Keratinocyte (primary cell): ENCODE results near the gene RERE. TPM values are rescaled to one million over a fixed set of nuclear protein-coding genes. Genes with fewer than 3 reads are reported as not detected.
A peak's percentile ranks its signal among the peaks of the same experiment; 100 is the strongest.

Source experiments
- DNase-seq: peaks from one replicate; pipeline ENCODE4 v3.0.0-alpha.2; 2011; ENCODE audit warnings: low read depth, missing footprints, low spot score
- FAIRE-seq: peaks from 2 replicates; lab custom pipeline; 2011; peaks lifted over from hg19 to GRCh38; lab: Jason Lieb, UNC
- H2AFZ ChIP-seq: 2 replicates; pipeline ENCODE4 v1.6.0; 2012; ENCODE audit warnings: low read length, control low read depth, inconsistent platforms; ENCODE audit not compliant: control insufficient read depth
- H3K27ac ChIP-seq: 2 replicates; pipeline ENCODE4 v1.5.1; 2011; ENCODE audit warnings: low read length; ENCODE audit not compliant: control insufficient read depth, insufficient read depth
- H3K27me3 ChIP-seq: 3 replicates; pipeline ENCODE4 v1.6.0; 2011; ENCODE audit warnings: low read length; ENCODE audit not compliant: control insufficient read depth, insufficient read depth; ENCODE audit errors: extremely low read depth
- H3K36me3 ChIP-seq, 2 experiments: 2 replicates in 1 of 2; 3 replicates in 1 of 2; pipeline ENCODE4 v1.5.1; 2011; ENCODE audit warnings: low read length in 2 of 2, mild to moderate bottlenecking in 1 of 2; ENCODE audit not compliant: control insufficient read depth in 2 of 2, insufficient read depth in 2 of 2; ENCODE audit errors: extremely low read depth in 1 of 2
- H3K4me1 ChIP-seq: 3 replicates; pipeline ENCODE4 v1.5.1; 2011; ENCODE audit warnings: low read length; ENCODE audit not compliant: control insufficient read depth, insufficient read depth; ENCODE audit errors: extremely low read depth
- H3K4me2 ChIP-seq: 3 replicates; pipeline ENCODE4 v1.6.0; 2011; ENCODE audit warnings: low read depth, low read length; ENCODE audit not compliant: control insufficient read depth, insufficient read depth; ENCODE audit errors: extremely low read depth
- H3K4me3 ChIP-seq, 3 experiments: fragments of 200-600 bp in 1 of 3; sonication (generic) in 1 of 3; 2 replicates in 2 of 3; 3 replicates in 1 of 3; pipeline ENCODE4 v1.5.1; 2011 to 2016; ENCODE audit warnings: low read length in 3 of 3, mild to moderate bottlenecking in 3 of 3, control low read depth in 2 of 3, inconsistent platforms in 1 of 3, low read depth in 1 of 3, mixed read lengths in 1 of 3, mixed run types in 1 of 3, moderate library complexity in 1 of 3; ENCODE audit not compliant: control insufficient read depth in 2 of 3, insufficient read depth in 2 of 3; ENCODE audit errors: extremely low read depth in 1 of 3
- H3K79me2 ChIP-seq: 2 replicates; pipeline ENCODE4 v1.6.0; 2012; ENCODE audit warnings: low read length; ENCODE audit not compliant: control insufficient read depth, insufficient read depth
- H3K9ac ChIP-seq: 3 replicates; pipeline ENCODE4 v1.6.0; 2011; ENCODE audit warnings: low read length; ENCODE audit not compliant: control insufficient read depth, insufficient read depth; ENCODE audit errors: extremely low read depth
- H3K9me1 ChIP-seq: 3 replicates; pipeline ENCODE4 v1.6.0; 2011; ENCODE audit warnings: low read length; ENCODE audit not compliant: control insufficient read depth, insufficient read depth; ENCODE audit errors: extremely low read depth
- H3K9me3 ChIP-seq: 2 replicates; pipeline ENCODE4 v1.5.1; 2012; ENCODE audit warnings: low read depth, low read length; ENCODE audit not compliant: control insufficient read depth
- H4K20me1 ChIP-seq: 3 replicates; pipeline ENCODE4 v1.6.0; 2011; ENCODE audit warnings: low read length; ENCODE audit not compliant: control insufficient read depth, insufficient read depth; ENCODE audit errors: extremely low read depth
- CTCF ChIP-seq, 3 experiments: IDR thresholded peaks in 1 of 3; conservative IDR thresholded peaks in 1 of 3; optimal IDR thresholded peaks in 1 of 3; 2 replicates in 2 of 3; 3 replicates in 1 of 3; pipeline versions ENCODE3 to v1.5.1; 2011; ENCODE audit warnings: low read length in 3 of 3, mild to moderate bottlenecking in 3 of 3, moderate library complexity in 2 of 3, control low read depth in 1 of 3, inconsistent platforms in 1 of 3; ENCODE audit not compliant: insufficient read depth in 2 of 3; ENCODE audit errors: extremely low read depth in 1 of 3
- EZH2 ChIP-seq: IDR thresholded peaks from one replicate; pipeline ENCODE4 v1.6.1; 2012; ENCODE audit warnings: inconsistent platforms, mild to moderate bottlenecking, low read length, moderate library complexity
- dilution Hi-C: fragments of 300-500 bp; cut with MboI; formaldehyde crosslinking; loops from one replicate; pipeline ENCODE4 v1.7.0; 2020; ENCODE audit warnings: low sequenced_read_pairs; ENCODE audit not compliant: extremely low pct_ligation_motif_present
- polyA plus RNA-seq, 5 experiments: library from polyadenylated mRNA; depleted of rRNA in 3 of 5; stranded (reverse) in 3 of 5; stranded (forward) in 1 of 5; unstranded in 1 of 5; fragments of >200 nt; gene quantifications; 1 replicate in 1 of 5; 2 replicates in 3 of 5; 3 replicates in 1 of 5; pipeline versions ENCODE4 v1.2.1 to v1.2.3, GENCODE V29; 2011 to 2012; ENCODE audit warnings: missing spikeins in 2 of 5, low read depth in 1 of 5, low replicate concordance in 1 of 5

RERE gene
- polyA plus RNA-seq, 1 donor (not counting 4 experiments of a cell fraction or from before 2014, with no cell fraction given): 3.8 TPM

- Histone ChIP-seq H3K9me3 (no peaks in the 10 kb centered on the region), H4K20me1 (no peaks in the 10 kb centered on the region), H2AFZ (peak overlapping the region; percentile 62), H3K4me1 (no peaks in the 10 kb centered on the region), H3K27me3 (peaks cover 10% of the 10 kb centered on the region), H3K9me1 (no peaks in the 10 kb centered on the region), H3K4me3 (peak overlapping the region; percentile 36 to 50 (median 44)), H3K79me2 (no peaks in the 10 kb centered on the region), H3K27ac (no peak overlapping the region), H3K36me3 (no peaks in the 10 kb centered on the region), H3K9ac (no peak overlapping the region), H3K4me2 (peak overlapping the region; percentile 77)
- no peak for TF ChIP-seq EZH2
- no peak for TF ChIP-seq CTCF (optimal IDR thresholded peaks at IDR 0.05 in 1 of 3, IDR thresholded peaks at IDR 0.05 in 1 of 3, conservative IDR thresholded peaks at IDR 0.05 in 1 of 3; ENCODE audit: extremely low read depth in 1 of 3, insufficient read depth in 2 of 3, low read length in 3 of 3)
- FAIRE-seq (no peak), DNase-seq (no peak)
- dilution Hi-C loops: loop anchor here (25.0 kb wide), 1 partner anchor 306 kb away; no protein-coding TSS in a partner anchor
Observed at GRCh38 chr1:8318436-8318835, 499.0 kb downstream of the RERE start.

DNA sequence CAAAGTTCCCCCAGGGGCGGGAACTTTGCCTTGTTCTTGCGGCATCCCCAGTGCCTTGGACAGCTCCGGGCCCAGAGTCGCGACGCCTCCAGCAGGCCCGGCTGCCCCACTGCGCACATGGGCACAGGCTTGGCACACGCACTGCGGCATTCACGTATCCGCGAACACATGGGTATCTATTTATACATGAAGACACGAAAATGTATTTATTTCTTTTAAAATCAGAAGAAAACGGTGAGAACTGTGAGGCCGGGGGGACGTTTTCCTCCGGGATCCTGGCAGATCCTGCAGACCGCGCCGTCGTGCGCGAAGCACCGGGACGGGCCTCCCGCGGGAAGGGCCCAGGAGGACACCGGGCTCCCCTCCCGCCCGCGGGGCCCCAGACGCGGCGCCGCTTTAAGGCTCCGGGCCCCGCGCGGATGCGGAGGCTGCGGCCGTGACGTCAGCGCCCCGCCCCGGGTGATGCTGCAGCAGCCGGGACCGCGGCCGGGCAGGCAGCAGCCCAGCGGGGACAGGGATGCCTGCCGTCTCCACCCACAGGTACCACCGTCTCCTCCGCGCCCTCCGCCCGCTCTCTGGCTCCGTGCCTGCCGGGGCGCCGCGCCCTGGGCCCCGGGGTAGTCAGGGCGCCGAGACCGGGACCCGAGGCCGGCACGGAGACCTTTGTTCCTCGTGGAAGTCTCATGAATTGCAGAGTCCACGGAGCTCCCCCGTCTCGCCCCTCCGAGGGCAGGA is 499.6 kb downstream of the RERE start, which contains the start of gene SLC45A1:
TSS of gene SLC45A1 (plus strand) at position 468 of the 735 bp plus-strand sequence. CDS start 6,216 bp downstream, outside the sequence.
- Histone ChIP-seq H3K9ac (peak within 1 kb of the TSS; percentile 18), H2AFZ (peak within 1 kb of the TSS; percentile 62), H3K9me1 (no peaks in the 10 kb centered on the region), H3K4me1 (no peaks in the 10 kb centered on the region), H3K27me3 (peaks cover 10% of the 10 kb centered on the region), H4K20me1 (no peaks in the 10 kb centered on the region), H3K9me3 (no peaks in the 10 kb centered on the region), H3K79me2 (no peaks in the 10 kb centered on the region), H3K4me2 (peak within 1 kb of the TSS; percentile 77), H3K4me3 (peak within 1 kb of the TSS; percentile 36 to 50 (median 44)), H3K27ac (no peak within 1 kb of the TSS), H3K36me3 (no peaks in the 10 kb centered on the region)
- no peak for TF ChIP-seq EZH2
- TF ChIP-seq CTCF (optimal IDR thresholded peaks at IDR 0.05 in 1 of 3, IDR thresholded peaks at IDR 0.05 in 1 of 3, conservative IDR thresholded peaks at IDR 0.05 in 1 of 3; ENCODE audit: extremely low read depth in 1 of 3, insufficient read depth in 2 of 3, low read length in 3 of 3): no peak
- dilution Hi-C loops: loop anchor here (25.0 kb wide), 1 partner anchor 306 kb away; no protein-coding TSS in a partner anchor
- no peak for FAIRE-seq
- DNase-seq: no peak
